GM18520 (cell line): ENCODE results near the gene RAET1G.
A peak's percentile ranks its signal among the peaks of the same experiment; 100 is the strongest.
"Not testable (repeated sequence)": the region's sequence is repeated elsewhere in the genome, so short reads cannot be mapped to it uniquely, and the experiment has no call there.

Source experiments
- ATAC-seq: cut with Tn5 transposase; IDR thresholded peaks from one replicate; pipeline ENCODE4 v1.9.1; 2021; ENCODE audit not compliant: unreplicated experiment

RAET1G gene

GRCh38 chr6:149954328-149954983 is 31.5 kb upstream of the RAET1G start:
- not testable (repeated sequence) for ATAC-seq

DNA sequence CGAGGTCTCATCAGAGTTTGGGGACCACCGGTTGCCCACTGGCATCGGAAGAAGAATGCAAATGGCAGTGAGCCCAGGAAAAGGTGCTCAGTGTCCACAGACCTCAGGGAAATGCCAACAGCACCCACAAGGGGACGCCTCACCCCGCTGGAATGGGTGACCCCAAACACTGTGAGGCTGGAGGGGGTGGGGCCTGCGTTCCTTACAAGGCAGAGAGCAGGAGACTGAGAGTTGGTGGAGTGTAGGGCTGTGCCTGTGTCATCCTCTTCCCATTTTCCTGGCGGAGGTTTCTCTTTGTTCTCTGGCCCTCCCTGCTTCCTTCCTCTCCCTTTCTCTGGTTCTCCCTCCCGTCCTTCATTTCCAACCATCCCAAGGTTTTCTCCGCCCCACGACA is 31.0 kb upstream of the RAET1G start:
- not testable (repeated sequence) for ATAC-seq

GRCh38 chr6:149953390-149953789 is 30.5 kb upstream of the RAET1G start:
- ATAC-seq: not testable (repeated sequence)

DNA sequence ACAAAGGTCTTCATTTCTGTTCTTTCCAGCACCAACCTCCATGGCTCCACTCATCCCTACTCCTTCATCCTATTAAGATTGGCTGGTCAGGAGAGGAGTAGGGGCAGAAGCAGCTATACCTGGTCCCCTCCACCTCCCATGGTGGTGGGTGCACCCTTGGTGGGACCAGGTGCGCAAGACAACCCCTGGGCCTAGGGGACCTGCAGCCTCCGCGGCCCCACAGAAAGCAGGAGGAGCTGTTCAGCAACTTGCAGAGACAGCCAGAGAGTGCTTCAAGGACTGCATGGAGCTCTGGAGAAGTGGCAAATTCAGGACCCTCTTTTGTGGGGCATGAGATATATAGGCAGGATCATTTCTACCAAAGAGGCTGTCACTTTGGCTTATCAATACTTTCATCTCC is 28.7 kb upstream of the RAET1G start:
- ATAC-seq: no peak

GRCh38 chr6:149951096-149951495 is 28.2 kb upstream of the RAET1G start:
- ATAC-seq: no peak

DNA sequence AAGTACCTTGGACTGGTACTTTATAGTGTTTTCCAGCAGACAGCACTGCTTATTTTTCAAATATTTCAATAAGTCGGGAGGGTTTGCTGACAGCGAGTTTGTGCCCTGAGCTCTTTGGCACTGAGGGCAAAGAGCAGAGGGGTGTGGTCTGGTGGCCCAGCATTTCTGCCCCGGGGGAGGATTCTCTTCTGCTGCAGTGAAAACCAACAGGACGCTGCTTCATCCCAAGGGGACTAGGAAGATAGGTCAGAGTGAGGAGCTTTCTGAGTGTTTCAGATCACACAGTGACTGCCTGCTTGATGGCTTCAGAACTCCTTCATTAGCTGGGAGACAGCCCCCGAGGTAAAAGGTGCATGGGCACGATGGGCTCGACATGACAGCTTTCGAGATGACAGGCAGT is 27.5 kb upstream of the RAET1G start:
- no peak for ATAC-seq

DNA sequence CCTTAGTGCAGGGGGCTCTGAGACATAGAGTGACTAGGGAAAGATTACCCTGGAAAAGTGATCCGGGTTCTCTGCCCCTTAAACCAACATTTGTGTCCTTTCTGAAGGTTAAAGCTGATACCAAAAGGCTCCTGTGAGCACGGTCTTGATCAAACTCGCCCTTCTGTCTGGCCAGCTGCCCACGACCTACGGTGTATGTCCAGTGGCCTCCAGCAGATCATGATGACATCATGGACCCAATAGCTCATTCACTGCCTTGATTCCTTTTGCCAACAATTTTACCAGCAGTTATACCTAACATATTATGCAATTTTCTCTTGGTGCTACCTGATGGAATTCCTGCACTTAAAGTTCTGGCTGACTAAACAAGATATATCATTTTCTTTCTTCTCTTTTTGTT is 25.7 kb upstream of the RAET1G start:
- no peak for ATAC-seq

GRCh38 chr6:149948011-149948410 is 25.1 kb upstream of the RAET1G start:
- ATAC-seq: no peak

- ATAC-seq: not testable (repeated sequence)
These were observed 24.6 kb upstream of the RAET1G start for GRCh38 chr6:149947533-149947932.

- not testable (repeated sequence) for ATAC-seq
These were observed 23.7 kb upstream of the RAET1G start for GRCh38 chr6:149946631-149947030.

DNA sequence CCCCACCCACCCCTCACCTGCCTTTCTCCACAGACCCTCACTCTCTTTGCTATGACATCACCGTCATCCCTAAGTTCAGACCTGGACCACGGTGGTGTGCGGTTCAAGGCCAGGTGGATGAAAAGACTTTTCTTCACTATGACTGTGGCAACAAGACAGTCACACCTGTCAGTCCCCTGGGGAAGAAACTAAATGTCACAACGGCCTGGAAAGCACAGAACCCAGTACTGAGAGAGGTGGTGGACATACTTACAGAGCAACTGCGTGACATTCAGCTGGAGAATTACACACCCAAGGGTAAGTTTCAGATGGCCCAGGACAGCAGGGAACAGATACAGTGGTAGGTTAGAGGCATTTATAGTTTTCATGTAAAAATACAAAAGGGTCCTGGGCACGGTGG is 22.4 kb upstream of the RAET1G start:
- ATAC-seq: not testable (repeated sequence)

DNA sequence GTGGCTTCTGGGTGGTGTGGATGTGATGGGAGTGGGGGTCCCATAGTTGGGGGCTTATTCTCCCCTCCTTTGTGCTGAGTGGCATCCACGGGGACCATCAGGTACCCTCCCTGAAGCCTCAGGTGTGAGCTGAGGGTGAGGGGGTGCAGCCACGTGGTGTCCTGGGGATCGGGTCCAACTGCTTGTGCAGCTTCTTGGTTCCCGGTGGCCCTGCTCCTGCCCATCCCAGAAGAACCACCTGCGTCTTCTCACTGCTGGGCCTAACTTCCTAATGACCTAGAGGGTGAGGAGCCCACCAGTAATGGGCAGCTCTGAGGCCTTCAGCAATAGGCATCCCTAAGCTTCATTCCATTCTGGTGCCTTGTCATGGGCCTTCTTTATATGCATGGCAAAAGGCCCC is 20.4 kb upstream of the RAET1G start:
- ATAC-seq: not testable (repeated sequence)

- ATAC-seq: no peak
These were observed 19.5 kb upstream of the RAET1G start for GRCh38 chr6:149942461-149942829.

DNA sequence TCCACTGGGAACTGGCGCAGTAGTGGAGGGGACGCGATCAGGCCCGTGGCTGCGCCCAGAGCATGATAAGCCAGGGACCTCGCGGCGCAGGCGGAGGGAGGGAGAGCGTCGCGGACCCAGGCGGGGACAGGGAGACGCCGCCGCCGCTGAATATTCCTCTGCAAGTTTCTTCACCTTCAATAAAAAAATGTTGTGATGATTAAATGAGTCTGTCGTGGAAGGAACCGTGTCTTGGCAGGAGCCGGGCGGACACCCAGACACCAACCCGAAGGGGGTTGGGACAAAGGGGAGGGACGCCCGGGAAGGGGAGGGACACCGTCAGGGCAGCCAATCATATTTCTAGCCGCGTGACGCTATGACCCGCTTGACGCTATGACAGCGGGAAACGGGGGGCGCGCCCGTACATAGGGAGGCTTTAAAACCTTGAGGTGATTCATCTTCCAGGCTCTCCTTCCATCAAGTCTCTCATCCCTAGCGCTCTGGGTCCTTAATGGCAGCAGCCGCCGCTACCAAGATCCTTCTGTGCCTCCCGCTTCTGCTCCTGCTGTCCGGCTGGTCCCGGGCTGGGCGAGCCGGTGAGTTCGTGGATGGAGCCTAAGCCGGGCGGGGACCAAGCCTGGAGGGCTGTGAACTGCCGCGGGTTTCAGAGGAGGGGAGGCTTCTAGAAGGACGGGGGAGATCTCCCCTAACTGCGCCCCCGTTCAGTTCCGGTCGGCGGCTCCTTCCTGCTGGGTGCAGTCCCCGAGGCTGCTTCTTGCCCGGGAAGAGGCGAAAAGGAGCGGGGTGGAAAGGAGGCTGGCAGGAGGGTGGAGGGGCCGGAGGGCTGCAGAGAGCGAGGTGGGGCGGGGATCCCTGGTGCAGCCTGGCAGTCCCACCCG is 18.9 kb upstream of the RAET1G start, which contains the start of gene ULBP2:
Gene ULBP2, plus strand, starts transcription at position 432 of the 878 bp plus-strand sequence. Its CDS starts 59 bp downstream, at position 491.
- ATAC-seq: no peak

GRCh38 chr6:149940672-149940982 is 17.7 kb upstream of the RAET1G start:
- ATAC-seq: no peak

DNA sequence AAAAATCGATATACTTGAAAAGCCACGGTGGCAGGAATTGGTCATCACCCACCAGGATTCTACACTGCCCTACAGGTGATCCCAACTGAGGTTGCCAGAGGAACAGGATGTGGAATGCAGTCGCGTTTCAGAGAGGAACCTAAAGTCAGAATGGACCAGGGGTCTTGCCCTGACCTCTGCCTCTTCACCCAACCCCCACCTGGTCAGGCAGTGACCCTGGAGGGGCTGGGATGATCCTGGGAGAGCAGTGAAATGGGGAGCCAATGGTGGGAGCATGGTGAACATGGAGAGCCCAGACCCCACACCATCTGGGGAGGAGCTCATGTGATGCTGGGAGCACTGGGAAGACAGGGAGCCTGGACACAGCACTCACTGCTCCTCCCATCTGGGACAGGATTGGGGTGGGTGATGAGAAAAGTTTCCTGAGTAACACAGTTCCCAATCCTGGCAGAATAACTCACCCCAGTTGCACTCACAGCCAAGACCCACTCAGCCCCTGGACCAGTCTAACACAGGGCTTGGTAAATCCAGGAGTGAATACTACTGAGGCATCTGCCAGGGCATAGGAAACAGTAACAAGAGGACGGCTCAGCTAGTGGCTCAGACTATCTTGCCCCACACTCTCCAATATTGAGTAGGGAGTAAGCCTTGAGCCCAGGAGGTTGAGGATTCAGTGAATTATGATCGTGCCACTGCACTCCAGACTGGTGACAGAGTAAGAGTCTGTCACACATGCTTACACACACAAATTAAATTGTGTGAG is 17.2 kb upstream of the RAET1G start:
- ATAC-seq: no peak

- no peak for ATAC-seq
These were observed 16.4 kb upstream of the RAET1G start for GRCh38 chr6:149939356-149939648.

GRCh38 chr6:149938571-149939355 is 15.8 kb upstream of the RAET1G start:
- ATAC-seq: peak; percentile 70

GRCh38 chr6:149938013-149938570 is 15.2 kb upstream of the RAET1G start:
- ATAC-seq: not testable (repeated sequence)

- ATAC-seq: no peak
These were observed 13.8 kb upstream of the RAET1G start for GRCh38 chr6:149936743-149937142.

DNA sequence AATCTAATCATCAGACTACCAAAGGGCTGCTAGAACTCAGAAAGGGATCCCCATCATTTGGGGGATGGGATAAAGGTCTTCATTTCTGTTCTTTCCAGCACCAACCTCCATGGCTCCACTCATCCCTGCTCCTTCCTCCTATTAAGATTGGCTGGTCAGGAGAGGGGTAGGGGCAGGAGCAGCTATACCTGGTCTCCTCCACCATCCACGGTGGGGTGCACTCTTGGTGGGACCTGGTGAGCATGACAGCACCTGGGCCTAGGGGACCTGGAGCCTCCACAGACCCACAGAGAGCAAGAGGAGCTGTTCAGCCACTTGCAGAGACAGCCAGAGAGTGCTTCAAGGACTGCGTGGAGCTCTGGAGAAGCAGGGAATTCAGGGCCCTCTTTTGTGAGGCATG is 12.7 kb upstream of the RAET1G start:
- ATAC-seq: no peak
